Measurements from ENCODE around the gene SCAP.
A peak's percentile ranks its signal among the peaks of the same experiment; 100 is the strongest.
"Not testable (repeated sequence)": the region's sequence is repeated elsewhere in the genome, so short reads cannot be mapped to it uniquely, and the experiment has no call there.

The SCAP gene

GRCh38 chr3:47515100-47515499 is 39.4 kb upstream of the SCAP start:
- H3K4me3 ChIP-seq (ENCODE audit: low read depth, low read length) = no peak overlapping the region
- TF ChIP-seq, protein P1, sequence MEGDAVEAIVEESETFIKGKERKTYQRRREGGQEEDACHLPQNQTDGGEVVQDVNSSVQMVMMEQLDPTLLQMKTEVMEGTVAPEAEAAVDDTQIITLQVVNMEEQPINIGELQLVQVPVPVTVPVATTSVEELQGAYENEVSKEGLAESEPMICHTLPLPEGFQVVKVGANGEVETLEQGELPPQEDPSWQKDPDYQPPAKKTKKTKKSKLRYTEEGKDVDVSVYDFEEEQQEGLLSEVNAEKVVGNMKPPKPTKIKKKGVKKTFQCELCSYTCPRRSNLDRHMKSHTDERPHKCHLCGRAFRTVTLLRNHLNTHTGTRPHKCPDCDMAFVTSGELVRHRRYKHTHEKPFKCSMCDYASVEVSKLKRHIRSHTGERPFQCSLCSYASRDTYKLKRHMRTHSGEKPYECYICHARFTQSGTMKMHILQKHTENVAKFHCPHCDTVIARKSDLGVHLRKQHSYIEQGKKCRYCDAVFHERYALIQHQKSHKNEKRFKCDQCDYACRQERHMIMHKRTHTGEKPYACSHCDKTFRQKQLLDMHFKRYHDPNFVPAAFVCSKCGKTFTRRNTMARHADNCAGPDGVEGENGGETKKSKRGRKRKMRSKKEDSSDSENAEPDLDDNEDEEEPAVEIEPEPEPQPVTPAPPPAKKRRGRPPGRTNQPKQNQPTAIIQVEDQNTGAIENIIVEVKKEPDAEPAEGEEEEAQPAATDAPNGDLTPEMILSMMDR (IDR thresholded peaks at IDR 0.05; ENCODE audit: low read depth, low read length) = no peak

DNA sequence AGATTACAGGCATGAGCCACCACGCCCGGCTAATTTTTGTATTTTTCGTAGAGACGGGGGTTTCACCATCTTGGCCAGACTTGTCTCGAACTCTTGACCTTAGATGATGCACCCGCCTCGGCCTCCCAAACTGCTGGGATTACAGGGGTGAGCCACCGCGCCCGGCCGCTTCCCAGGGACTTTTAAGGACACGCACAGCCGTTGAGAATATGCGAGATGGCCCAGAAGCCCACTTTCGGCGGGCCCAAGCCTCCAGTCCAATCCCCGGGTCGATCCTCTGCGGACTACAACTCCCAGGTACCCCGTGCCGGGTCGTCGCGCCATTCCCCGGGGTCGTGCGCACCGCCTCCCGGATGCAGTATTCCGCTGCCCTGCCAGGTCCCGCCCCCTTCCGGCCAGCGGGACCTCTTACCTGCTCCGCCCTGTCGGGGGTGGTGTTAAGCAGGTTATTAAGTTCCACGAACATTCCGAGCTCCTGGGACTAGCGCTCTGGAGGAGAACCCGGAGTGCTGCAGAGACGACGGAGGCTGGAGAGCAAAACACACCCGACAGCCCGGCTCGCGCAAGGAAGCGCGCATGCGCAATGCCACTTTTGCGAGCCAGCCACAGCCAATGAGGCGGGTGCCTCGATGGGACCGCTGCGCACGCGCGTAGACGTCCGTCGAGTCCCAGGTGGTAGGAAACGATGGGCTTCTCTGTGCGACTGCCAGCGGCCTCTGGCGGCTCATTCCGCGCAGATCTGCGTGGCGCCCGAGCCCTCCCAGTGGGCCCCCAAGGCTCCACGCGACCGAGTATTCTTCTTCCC is 37.6 kb upstream of the SCAP start, which contains the start of gene ELP6:
ELP6 (minus strand) TSS at position 588 of the 805 bp plus-strand sequence; CDS start at position 466, 122 bp downstream.
- H3K4me3 ChIP-seq (ENCODE audit: low read depth, low read length) = peak within 1 kb of the TSS; percentile 84
- TF ChIP-seq, protein P1 (IDR thresholded peaks at IDR 0.05; ENCODE audit: low read depth, low read length) = peak; percentile 20; the same call in 1 of the 2 replicates

DNA sequence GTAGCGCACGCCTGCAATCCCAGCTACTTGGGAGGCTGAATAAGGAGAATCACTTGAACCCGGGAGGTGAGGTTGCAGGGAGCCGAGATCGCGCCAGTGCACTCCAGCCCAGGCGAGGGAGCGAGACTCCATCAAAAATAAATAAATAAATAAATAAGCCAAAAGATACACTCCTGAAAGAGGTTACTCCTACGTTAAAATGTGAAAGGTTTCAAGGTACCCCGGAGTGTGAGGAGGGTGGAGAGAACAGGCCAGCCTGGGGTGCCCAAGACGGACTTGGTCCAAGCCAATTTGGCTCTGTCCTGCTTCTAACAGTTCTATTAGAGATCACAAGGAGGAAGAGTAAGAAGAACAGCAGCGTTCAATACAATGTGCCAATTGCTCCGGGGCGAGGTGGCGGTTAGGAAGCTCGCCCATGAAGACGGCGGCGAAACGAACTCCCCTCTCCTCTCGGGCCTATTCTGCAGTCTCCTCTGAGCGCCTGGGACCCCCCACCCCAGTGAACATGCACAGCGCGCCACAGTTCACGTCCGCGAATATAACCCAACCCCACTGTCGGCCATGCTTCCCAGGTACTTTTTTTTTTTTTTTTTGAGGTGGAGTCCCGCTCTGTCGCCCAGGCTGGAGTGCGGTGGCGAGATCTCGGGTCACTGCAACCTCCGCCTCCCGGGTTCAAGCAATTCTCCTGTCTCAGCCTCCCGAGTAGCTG is 36.8 kb upstream of the SCAP start:
- H3K4me3 ChIP-seq (ENCODE audit: low read depth, low read length) = peak overlapping the region; percentile 84
- TF ChIP-seq, protein P1 (IDR thresholded peaks at IDR 0.05; ENCODE audit: low read depth, low read length) = no peak

- not testable (repeated sequence) for H3K4me3 ChIP-seq (ENCODE audit: low read depth, low read length)
These were observed 29.5 kb upstream of the SCAP start for GRCh38 chr3:47505267-47505666.

DNA sequence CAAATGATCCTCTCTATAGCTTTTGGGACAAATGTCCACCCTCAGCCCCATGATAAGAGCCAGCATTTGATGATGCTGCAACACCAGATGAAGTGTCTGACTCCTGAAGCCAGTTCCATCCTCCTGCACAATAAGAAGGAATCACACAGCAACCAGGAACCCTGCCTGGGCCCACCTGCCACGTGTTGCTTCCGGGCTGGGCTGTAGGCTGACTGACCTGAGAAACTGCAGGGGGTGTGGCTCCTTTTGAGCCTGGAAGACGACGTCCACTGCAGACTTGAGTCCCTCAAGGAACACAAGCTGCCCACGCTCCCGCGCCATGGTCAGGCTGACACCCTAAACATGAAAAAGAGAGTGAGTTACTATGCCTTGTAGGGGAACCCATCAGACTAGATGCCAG is 28.4 kb upstream of the SCAP start:
- TF ChIP-seq, protein P1 (IDR thresholded peaks at IDR 0.05; ENCODE audit: low read depth, low read length) = no peak
- H3K4me3 ChIP-seq (ENCODE audit: low read depth, low read length) = no peak overlapping the region

GRCh38 chr3:47503033-47503432 is 27.3 kb upstream of the SCAP start:
- TF ChIP-seq, protein P1 (IDR thresholded peaks at IDR 0.05; ENCODE audit: low read depth, low read length) = no peak
- no peak overlapping the region for H3K4me3 ChIP-seq (ENCODE audit: low read depth, low read length)

GRCh38 chr3:47496892-47497291 is 21.2 kb upstream of the SCAP start:
- TF ChIP-seq, protein P1 (IDR thresholded peaks at IDR 0.05; ENCODE audit: low read depth, low read length) = no peak
- no peak overlapping the region for H3K4me3 ChIP-seq (ENCODE audit: low read depth, low read length)
